HCT116 (cell line): Measurements from ENCODE around the gene ATP7B. TPM values are rescaled to one million over a fixed set of nuclear protein-coding genes. Genes with fewer than 3 reads are reported as not detected.

Experiments used
- ATAC-seq: fragments of 200-7000 bp; cut with Tn5 transposase; 2 replicates; pipeline ENCODE4 v1.9.1; 2020; ENCODE audit warnings: mild to moderate bottlenecking, moderate library complexity
- BruUV-seq: library from RNA; stranded (reverse); fragments of 400-500 nt; replicated peaks from 2 replicates; lab custom pipeline; 2021; lab: Mats Ljungman, UMichigan
- CTCF ChIA-PET: fragments of 300-600 bp; sonication (Branson Sonifier 250); formaldehyde crosslinking; loops from one replicate; lab custom pipeline; 2021; ENCODE audit warnings: antibody characterized with exemption; lab: Charles Lee
- POLR2A ChIA-PET: fragments of 300-600, 350-600 bp; sonication (Branson Sonifier 250); formaldehyde crosslinking; loops from one replicate; lab custom pipeline; 2021; ENCODE audit warnings: antibody characterized with exemption; lab: Charles Lee
- RAD21 ChIA-PET, 2 experiments: fragments of 300-600 bp; sonication (Branson Sonifier 250); formaldehyde crosslinking; loops; one replicate each; lab custom pipeline; 2023; ENCODE audit warnings: low total read pairs in 2 of 2; ENCODE audit not compliant: uncharacterized antibody in 2 of 2, unreplicated experiment in 2 of 2, low non-redundant PET in 1 of 2; lab: Charles Lee
- DNase-seq: peaks from one replicate; pipeline ENCODE4 v3.0.0-alpha.2; 2010; ENCODE audit warnings: low read depth, low spot score
- H2AFZ ChIP-seq: fragments of 200-600 bp; shearing (Covaris generic), sonication (generic); 2 replicates; pipeline ENCODE4 v1.6.1; 2017; ENCODE audit warnings: low read depth, mixed run types, mixed read lengths, antibody characterized with exemption, low read length; ENCODE audit not compliant: poor library complexity, severe bottlenecking
- H3K27ac ChIP-seq: 2 replicates; pipeline ENCODE4 v1.5.1; 2012; ENCODE audit warnings: low read depth, low read length
- H3K27me3 ChIP-seq: fragments of 200-600 bp; sonication (generic); 2 replicates; pipeline ENCODE4 v1.6.1; 2016; ENCODE audit warnings: mixed run types, low read length, mixed read lengths; ENCODE audit not compliant: insufficient read depth
- H3K36me3 ChIP-seq, 2 experiments: fragments of 200-500 bp in 1 of 2; fragments of 200-600 bp in 1 of 2; sonication (Bioruptor generic) in 1 of 2; sonication (generic) in 1 of 2; 2 replicates each; pipeline versions ENCODE4 v1.5.1 to v1.6.1; 2014 to 2016; ENCODE audit warnings: low read length in 2 of 2, inconsistent platforms in 1 of 2, mixed read lengths in 1 of 2, mixed run types in 1 of 2; ENCODE audit not compliant: insufficient read depth in 2 of 2, control insufficient read depth in 1 of 2
- H3K4me1 ChIP-seq, 2 experiments: fragments of 200-600 bp in 1 of 2; sonication (generic) in 1 of 2; 2 replicates each; pipeline versions ENCODE4 v1.5.1 to v1.6.1; 2012 to 2017; ENCODE audit warnings: low read length in 2 of 2, inconsistent platforms in 1 of 2, mild to moderate bottlenecking in 1 of 2, mixed read lengths in 1 of 2, mixed run types in 1 of 2, moderate library complexity in 1 of 2; ENCODE audit not compliant: insufficient read depth in 2 of 2, control insufficient read depth in 1 of 2
- H3K4me2 ChIP-seq: fragments of 200-600 bp; sonication (generic); 2 replicates; pipeline ENCODE4 v1.6.1; 2017; ENCODE audit warnings: mixed run types, low read length, mixed read lengths
- H3K4me3 ChIP-seq, 2 experiments: fragments of 200-600 bp in 1 of 2; sonication (generic) in 1 of 2; replicated peaks in 1 of 2; 2 replicates each; pipeline ENCODE4 v1.5.1; 2011 to 2016; ENCODE audit warnings: low read length in 2 of 2, control low read depth in 1 of 2, low read depth in 1 of 2, mild to moderate bottlenecking in 1 of 2, mixed read lengths in 1 of 2, mixed run types in 1 of 2
- H3K79me2 ChIP-seq: fragments of 200-600 bp; sonication (generic); 2 replicates; pipeline ENCODE4 v1.6.1; 2017; ENCODE audit warnings: mild to moderate bottlenecking, mixed run types, low read length, moderate library complexity, mixed read lengths; ENCODE audit not compliant: insufficient read depth
- H3K9ac ChIP-seq: fragments of 200-600 bp; sonication (generic); 2 replicates; pipeline ENCODE4 v1.6.1; 2016; ENCODE audit warnings: low read length, mixed read lengths
- H3K9me2 ChIP-seq: fragments of 200-600 bp; sonication (generic), shearing (Covaris generic); 2 replicates; pipeline ENCODE4 v1.6.1; 2017; ENCODE audit warnings: mixed run types, mild to moderate bottlenecking, moderate library complexity; ENCODE audit not compliant: insufficient read depth
- H3K9me3 ChIP-seq, 2 experiments: fragments of 200-500 bp in 1 of 2; fragments of 200-600 bp in 1 of 2; sonication (Bioruptor generic) in 1 of 2; sonication (generic) in 1 of 2; 2 replicates each; pipeline ENCODE4 v1.6.1; 2014 to 2017; ENCODE audit warnings: low read length in 2 of 2, mixed read lengths in 2 of 2, inconsistent platforms in 1 of 2, low read depth in 1 of 2, mild to moderate bottlenecking in 1 of 2, mixed run types in 1 of 2, moderate library complexity in 1 of 2; ENCODE audit not compliant: control insufficient read depth in 1 of 2, insufficient read depth in 1 of 2
- H4K20me1 ChIP-seq: fragments of 200-600 bp; sonication (generic), shearing (Covaris generic); 2 replicates; pipeline ENCODE4 v1.6.1; 2017; ENCODE audit warnings: mixed run types, mild to moderate bottlenecking, moderate library complexity; ENCODE audit not compliant: insufficient read depth
- CBX3 ChIP-seq: IDR thresholded peaks from 2 replicates; pipeline ENCODE4 v1.6.1; 2012; ENCODE audit warnings: low read depth
- ELF1 ChIP-seq: IDR thresholded peaks from 2 replicates; pipeline ENCODE4 v1.6.1; 2012; ENCODE audit warnings: low read depth, borderline replicate concordance
- EZH2 ChIP-seq: fragments of 200-600 bp; sonication (generic); IDR thresholded peaks from 2 replicates; pipeline ENCODE4 v1.6.1; 2017; ENCODE audit warnings: antibody characterized with exemption, mixed run types
- EZH2phosphoT487 ChIP-seq: fragments of 200-600 bp; IDR thresholded peaks from 2 replicates; pipeline ENCODE4 v1.6.1; 2018; ENCODE audit warnings: antibody characterized with exemption, borderline replicate concordance
- POLR2A ChIP-seq: IDR thresholded peaks from 2 replicates; pipeline ENCODE4 v1.7.0; 2011; ENCODE audit warnings: borderline replicate concordance; ENCODE audit not compliant: insufficient read depth, insufficient read length; ENCODE audit errors: extremely low read depth
- SRF ChIP-seq: IDR thresholded peaks from 2 replicates; pipeline ENCODE4 v1.6.1; 2012; ENCODE audit warnings: low read depth
- TCF7L2 ChIP-seq: IDR thresholded peaks from 2 replicates; pipeline ENCODE4 v1.7.0; 2011; ENCODE audit warnings: borderline replicate concordance, inconsistent platforms; ENCODE audit not compliant: insufficient read depth, insufficient read length; ENCODE audit errors: extremely low read depth
- YY1 ChIP-seq: IDR thresholded peaks from 2 replicates; pipeline ENCODE4 v1.6.1; 2011; ENCODE audit warnings: low read length, low read depth, moderate library complexity, mild to moderate bottlenecking; ENCODE audit not compliant: insufficient replicate concordance; ENCODE audit errors: extremely low read depth
- intact Hi-C: fragments of 100-400 bp; cut with micrococcal nuclease; formaldehyde crosslinking; loops from 2 replicates; pipeline ENCODE4 v1.10.0; 2022
- total RNA-seq: library from RNA; stranded (reverse); gene quantifications from one replicate; pipeline ENCODE4 v1.2.1, GENCODE V29; 2021; ENCODE audit not compliant: unreplicated experiment
- TF ChIP-seq, protein P1 (sequence below): IDR thresholded peaks from 2 replicates; pipeline ENCODE4 v1.6.1; 2012
- TF ChIP-seq, protein P2 (sequence below): IDR thresholded peaks from 2 replicates; pipeline ENCODE4 v1.6.1; 2012; ENCODE audit warnings: low read depth
- TF ChIP-seq, protein P3 (sequence below): IDR thresholded peaks from 2 replicates; pipeline ENCODE4 v1.6.1; 2011; ENCODE audit warnings: mild to moderate bottlenecking, low read length, moderate library complexity; ENCODE audit not compliant: insufficient replicate concordance; ENCODE audit errors: extremely low read depth

Gene ATP7B
- total RNA-seq, 1 experiment from 2014 or later, result 10.3 TPM

DNA sequence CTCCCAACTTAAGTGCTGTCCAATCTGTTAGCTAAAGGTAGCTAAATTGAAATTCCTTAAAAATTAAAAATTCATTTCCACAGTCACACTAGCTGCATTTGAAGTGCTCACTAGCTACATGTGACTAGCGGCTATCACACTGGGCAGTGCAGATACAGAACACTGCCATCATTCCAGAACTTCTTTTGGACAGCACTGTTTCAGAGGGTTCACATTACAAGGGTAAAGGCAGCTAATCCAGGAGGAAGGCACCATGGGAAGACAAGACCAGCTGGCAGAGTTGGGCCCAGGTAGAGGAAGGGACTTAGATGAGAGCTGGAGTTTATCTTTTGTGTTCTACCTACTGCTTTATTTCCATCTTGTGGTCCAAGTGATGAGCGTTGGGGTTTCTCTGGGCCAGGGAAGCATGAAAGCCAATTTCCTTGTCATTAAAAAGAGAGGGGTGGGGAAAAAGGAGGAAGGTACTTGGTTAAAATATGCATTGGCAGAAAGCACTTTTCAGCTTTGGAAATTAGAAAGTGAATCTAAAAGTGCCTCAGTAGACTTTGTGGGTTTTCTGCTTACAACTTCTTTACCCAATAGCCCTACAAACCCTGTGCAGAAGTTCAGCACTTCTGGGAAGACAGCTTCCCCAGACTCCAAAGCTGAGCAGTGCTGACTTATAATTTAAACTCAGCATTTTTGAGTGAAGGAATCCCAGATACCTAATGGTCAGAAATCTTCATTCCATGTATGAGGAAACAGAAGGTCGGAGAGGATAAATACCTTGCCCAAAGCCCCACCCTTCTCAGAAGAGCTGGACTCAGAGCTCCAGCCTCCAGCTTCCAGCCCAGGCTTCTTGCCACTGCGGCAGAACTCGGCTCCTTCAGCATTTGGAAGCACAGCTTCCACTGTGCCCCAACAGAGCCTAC lies 49.5 kb downstream of the ATP7B start:
- H3K36me3 ChIP-seq, result no peaks in the 10 kb centered on the region
- POLR2A ChIA-PET, result no interaction called here
- ATAC-seq, result no peak

DNA sequence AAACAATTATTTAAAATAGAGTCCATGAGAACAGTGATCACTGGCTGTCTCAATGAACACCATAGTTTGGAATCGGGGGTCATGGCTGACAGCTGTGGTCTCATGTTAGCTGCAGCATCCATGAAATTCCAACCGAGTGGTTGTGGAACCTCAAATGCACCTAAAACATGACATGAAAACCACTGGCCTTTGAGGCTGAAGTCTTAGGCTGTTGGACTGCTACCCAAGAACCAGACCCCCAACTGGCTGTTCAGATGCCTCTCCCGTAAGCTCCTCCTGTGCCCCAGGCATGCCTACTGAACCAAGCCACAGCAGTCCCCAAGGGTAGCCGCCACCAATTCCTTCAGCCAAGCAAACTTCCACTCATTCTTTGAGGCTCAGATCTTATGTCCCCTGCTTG lies 50.5 kb downstream of the ATP7B start:
- no peak overlapping the region for H3K4me3 ChIP-seq
- BruUV-seq, result no TSS peak
- no peaks in the 10 kb centered on the region for H3K9me2 ChIP-seq
- TF ChIP-seq EZH2 (no peak), SRF (no peak), POLR2A (no peak), TCF7L2 (no peak), YY1 (no peak), EZH2phosphoT487 (no peak)
- TF ChIP-seq, protein P1, sequence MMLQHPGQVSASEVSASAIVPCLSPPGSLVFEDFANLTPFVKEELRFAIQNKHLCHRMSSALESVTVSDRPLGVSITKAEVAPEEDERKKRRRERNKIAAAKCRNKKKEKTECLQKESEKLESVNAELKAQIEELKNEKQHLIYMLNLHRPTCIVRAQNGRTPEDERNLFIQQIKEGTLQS, result no peak
- TF ChIP-seq, protein P2, sequence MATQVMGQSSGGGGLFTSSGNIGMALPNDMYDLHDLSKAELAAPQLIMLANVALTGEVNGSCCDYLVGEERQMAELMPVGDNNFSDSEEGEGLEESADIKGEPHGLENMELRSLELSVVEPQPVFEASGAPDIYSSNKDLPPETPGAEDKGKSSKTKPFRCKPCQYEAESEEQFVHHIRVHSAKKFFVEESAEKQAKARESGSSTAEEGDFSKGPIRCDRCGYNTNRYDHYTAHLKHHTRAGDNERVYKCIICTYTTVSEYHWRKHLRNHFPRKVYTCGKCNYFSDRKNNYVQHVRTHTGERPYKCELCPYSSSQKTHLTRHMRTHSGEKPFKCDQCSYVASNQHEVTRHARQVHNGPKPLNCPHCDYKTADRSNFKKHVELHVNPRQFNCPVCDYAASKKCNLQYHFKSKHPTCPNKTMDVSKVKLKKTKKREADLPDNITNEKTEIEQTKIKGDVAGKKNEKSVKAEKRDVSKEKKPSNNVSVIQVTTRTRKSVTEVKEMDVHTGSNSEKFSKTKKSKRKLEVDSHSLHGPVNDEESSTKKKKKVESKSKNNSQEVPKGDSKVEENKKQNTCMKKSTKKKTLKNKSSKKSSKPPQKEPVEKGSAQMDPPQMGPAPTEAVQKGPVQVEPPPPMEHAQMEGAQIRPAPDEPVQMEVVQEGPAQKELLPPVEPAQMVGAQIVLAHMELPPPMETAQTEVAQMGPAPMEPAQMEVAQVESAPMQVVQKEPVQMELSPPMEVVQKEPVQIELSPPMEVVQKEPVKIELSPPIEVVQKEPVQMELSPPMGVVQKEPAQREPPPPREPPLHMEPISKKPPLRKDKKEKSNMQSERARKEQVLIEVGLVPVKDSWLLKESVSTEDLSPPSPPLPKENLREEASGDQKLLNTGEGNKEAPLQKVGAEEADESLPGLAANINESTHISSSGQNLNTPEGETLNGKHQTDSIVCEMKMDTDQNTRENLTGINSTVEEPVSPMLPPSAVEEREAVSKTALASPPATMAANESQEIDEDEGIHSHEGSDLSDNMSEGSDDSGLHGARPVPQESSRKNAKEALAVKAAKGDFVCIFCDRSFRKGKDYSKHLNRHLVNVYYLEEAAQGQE, result no peak
- H3K9me3 ChIP-seq, result no peaks in the 10 kb centered on the region
- H3K27me3 ChIP-seq, result no peaks in the 10 kb centered on the region
- no peaks in the 10 kb centered on the region for H3K36me3 ChIP-seq
- no peak overlapping the region for H3K9ac ChIP-seq
- DNase-seq, result no peak
- ATAC-seq, result no peak
- ChIA-PET CTCF (no interaction called here), POLR2A (no interaction called here), RAD21 (no interaction called here)
- no peaks in the 10 kb centered on the region for H3K4me1 ChIP-seq
- H3K4me2 ChIP-seq, result no peak overlapping the region
- no peak overlapping the region for H3K27ac ChIP-seq
- no peaks in the 10 kb centered on the region for H4K20me1 ChIP-seq
- H3K79me2 ChIP-seq, result no peaks in the 10 kb centered on the region
- intact Hi-C loops, result no loop called here
- no peak overlapping the region for H2AFZ ChIP-seq

More for the DNA sequence above, 49.5 kb downstream of the ATP7B start:
- H3K9me2 ChIP-seq, result no peaks in the 10 kb centered on the region
- H3K9ac ChIP-seq, result no peak overlapping the region
- H3K27me3 ChIP-seq, result no peaks in the 10 kb centered on the region
- CTCF ChIA-PET, result interaction anchor here (1.6 kb wide), 1 partner anchor 26 kb away, joined by 3 read pairs; no protein-coding TSS in a partner anchor
- no peak overlapping the region for H3K27ac ChIP-seq
- intact Hi-C loops, result no loop called here
- no peaks in the 10 kb centered on the region for H3K79me2 ChIP-seq
- no peaks in the 10 kb centered on the region for H4K20me1 ChIP-seq
- no peak for DNase-seq
- TF ChIP-seq TCF7L2, result no peak
- no peak for TF ChIP-seq CBX3
- TF ChIP-seq, protein P3, sequence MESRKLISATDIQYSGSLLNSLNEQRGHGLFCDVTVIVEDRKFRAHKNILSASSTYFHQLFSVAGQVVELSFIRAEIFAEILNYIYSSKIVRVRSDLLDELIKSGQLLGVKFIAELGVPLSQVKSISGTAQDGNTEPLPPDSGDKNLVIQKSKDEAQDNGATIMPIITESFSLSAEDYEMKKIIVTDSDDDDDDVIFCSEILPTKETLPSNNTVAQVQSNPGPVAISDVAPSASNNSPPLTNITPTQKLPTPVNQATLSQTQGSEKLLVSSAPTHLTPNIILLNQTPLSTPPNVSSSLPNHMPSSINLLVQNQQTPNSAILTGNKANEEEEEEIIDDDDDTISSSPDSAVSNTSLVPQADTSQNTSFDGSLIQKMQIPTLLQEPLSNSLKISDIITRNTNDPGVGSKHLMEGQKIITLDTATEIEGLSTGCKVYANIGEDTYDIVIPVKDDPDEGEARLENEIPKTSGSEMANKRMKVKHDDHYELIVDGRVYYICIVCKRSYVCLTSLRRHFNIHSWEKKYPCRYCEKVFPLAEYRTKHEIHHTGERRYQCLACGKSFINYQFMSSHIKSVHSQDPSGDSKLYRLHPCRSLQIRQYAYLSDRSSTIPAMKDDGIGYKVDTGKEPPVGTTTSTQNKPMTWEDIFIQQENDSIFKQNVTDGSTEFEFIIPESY, result no peak
- TF ChIP-seq ELF1, result no peak
- no peak overlapping the region for H3K4me3 ChIP-seq
- BruUV-seq, result no TSS peak
- RAD21 ChIA-PET, result no interaction called here
- H3K4me1 ChIP-seq, result no peaks in the 10 kb centered on the region
- no peaks in the 10 kb centered on the region for H3K9me3 ChIP-seq
- no peak overlapping the region for H3K4me2 ChIP-seq
- H2AFZ ChIP-seq, result no peak overlapping the region
